Measurements from ENCODE around the gene BCAS1. TPM values are rescaled to one million over a fixed set of nuclear protein-coding genes. Genes with fewer than 3 reads are reported as not detected.
"Not testable (repeated sequence)": the region's sequence is repeated elsewhere in the genome, so short reads cannot be mapped to it uniquely, and the experiment has no call there.

BCAS1 gene
- total and polyA plus RNA-seq, 7 experiments from 2014 or later, result 0.05 to 0.16 (median 0.10) TPM; not detected in 4

GRCh38 chr20:53932655-53933192 is 137.7 kb downstream of the BCAS1 start:
- H3K4me1 ChIP-seq (ENCODE audit: control insufficient read depth in 2 of 2, insufficient read depth in 2 of 2, low read length in 2 of 2), result peaks cover 27 to 28% of the 10 kb centered on the region in 2 donors
- H3K36me3 Mint-ChIP-seq; H3K9me3 Mint-ChIP-seq; intact Hi-C loops (cut with micrococcal nuclease); H3K27ac ChIP-seq (ENCODE audit: low read depth, low read length); H3K27me3 ChIP-seq (ENCODE audit: control insufficient read depth in 2 of 2, insufficient read depth in 2 of 2, low read length in 2 of 2); H3K36me3 ChIP-seq (ENCODE audit: control insufficient read depth in 2 of 3, insufficient read depth in 3 of 3, low read length in 3 of 3); H3K4me3 ChIP-seq (ENCODE audit: low read length); H3K9me3 ChIP-seq (ENCODE audit: control insufficient read depth in 2 of 3, low read length in 3 of 3); H3K27me3 Mint-ChIP-seq; ATAC-seq; H3K4me3 Mint-ChIP-seq; DNase-seq: not testable (repeated sequence)
- Mint-ChIP-seq H3K4me1 (peaks cover 30 to 52% (median 41%) of the 10 kb centered on the region in 7 donors), H3K27ac (peak overlapping the region in 1 of 9 donors; percentile 5)
- ChIA-PET CTCF (interaction anchor here (1.0 to 1.2 kb wide), 3 partner anchors 9 to 385 kb away, joined by 3 to 4 read pairs (median 3); no protein-coding TSS in a partner anchor), POLR2A (interaction anchor here (0.6 to 1.0 kb wide), 4 partner anchors 9 to 62 kb away, joined by 3 to 4 read pairs (median 3); no protein-coding TSS in a partner anchor)

- Mint-ChIP-seq H3K9me3 (no peaks in the 10 kb centered on the region), H3K36me3 (no peaks in the 10 kb centered on the region), H3K27me3 (no peaks in the 10 kb centered on the region), H3K27ac (peak overlapping the region in 2 of 9 donors; percentile 9 to 56), H3K4me3 (no peak overlapping the region), H3K4me1 (peaks cover 32 to 55% (median 46%) of the 10 kb centered on the region in 7 donors)
- H3K36me3 ChIP-seq (ENCODE audit: control insufficient read depth in 2 of 3, insufficient read depth in 3 of 3, low read length in 3 of 3), result no peaks in the 10 kb centered on the region
- CTCF ChIA-PET, result interaction anchor here (0.6 to 1.5 kb wide), 3 partner anchors 8 to 359 kb away, joined by 3 to 6 read pairs (median 5); no protein-coding TSS in a partner anchor
- H3K27me3 ChIP-seq (ENCODE audit: control insufficient read depth in 2 of 2, insufficient read depth in 2 of 2, low read length in 2 of 2), result no peaks in the 10 kb centered on the region
- peaks cover 27 to 28% of the 10 kb centered on the region in 2 donors for H3K4me1 ChIP-seq (ENCODE audit: control insufficient read depth in 2 of 2, insufficient read depth in 2 of 2, low read length in 2 of 2)
- intact Hi-C loops (cut with micrococcal nuclease), result no loop called here
- no peak for DNase-seq
- no peaks in the 10 kb centered on the region for H3K9me3 ChIP-seq (ENCODE audit: control insufficient read depth in 2 of 3, low read length in 3 of 3)
- POLR2A ChIA-PET, result interaction anchor here (0.6 to 1.5 kb wide), 6 partner anchors 8 to 264 kb away, joined by 3 to 7 read pairs (median 4); no protein-coding TSS in a partner anchor
- no peak overlapping the region for H3K4me3 ChIP-seq (ENCODE audit: low read length)
- no peak for ATAC-seq
- no peak overlapping the region for H3K27ac ChIP-seq (ENCODE audit: low read depth, low read length)
Measured at GRCh38 chr20:53931597-53931996, 138.8 kb downstream of the BCAS1 start.

- no peaks in the 10 kb centered on the region for H3K27me3 Mint-ChIP-seq
- Histone ChIP-seq H3K27me3 (ENCODE audit: control insufficient read depth in 2 of 2, insufficient read depth in 2 of 2, low read length in 2 of 2) (no peaks in the 10 kb centered on the region), H3K4me3 (ENCODE audit: low read length) (no peak overlapping the region), H3K9me3 (ENCODE audit: control insufficient read depth in 2 of 3, low read length in 3 of 3) (no peaks in the 10 kb centered on the region), H3K27ac (ENCODE audit: low read depth, low read length) (no peak overlapping the region), H3K4me1 (ENCODE audit: control insufficient read depth in 2 of 2, insufficient read depth in 2 of 2, low read length in 2 of 2) (peaks cover 24 to 30% of the 10 kb centered on the region in 2 donors), H3K36me3 (ENCODE audit: control insufficient read depth in 2 of 3, insufficient read depth in 3 of 3, low read length in 3 of 3) (no peaks in the 10 kb centered on the region)
- ChIA-PET CTCF (interaction anchor here (0.6 to 1.5 kb wide), 5 partner anchors 9 to 358 kb away, joined by 3 to 6 read pairs (median 4); no protein-coding TSS in a partner anchor), POLR2A (interaction anchor here (0.9 to 1.5 kb wide), 4 partner anchors 9 to 255 kb away, joined by 3 to 7 read pairs (median 4); no protein-coding TSS in a partner anchor)
- no peak for DNase-seq
- H3K27ac Mint-ChIP-seq, result peak overlapping the region in 3 of 9 donors; percentile 7 to 60 (median 26)
- no peak overlapping the region for H3K4me3 Mint-ChIP-seq
- H3K9me3 Mint-ChIP-seq, result no peaks in the 10 kb centered on the region
- no peak for ATAC-seq
- H3K4me1 Mint-ChIP-seq, result peaks cover 33 to 62% (median 45%) of the 10 kb centered on the region in 7 donors
- H3K36me3 Mint-ChIP-seq, result no peaks in the 10 kb centered on the region
- intact Hi-C loops (cut with micrococcal nuclease), result no loop called here
Measured at GRCh38 chr20:53930651-53931504, 139.5 kb downstream of the BCAS1 start.

- DNase-seq (no peak), ATAC-seq (no peak)
- H3K4me3 ChIP-seq (ENCODE audit: low read length), result no peak overlapping the region
- Mint-ChIP-seq H3K27ac (peak overlapping the region in 2 of 9 donors; percentile 41 to 60), H3K9me3 (no peaks in the 10 kb centered on the region), H3K27me3 (no peaks in the 10 kb centered on the region), H3K36me3 (no peaks in the 10 kb centered on the region), H3K4me3 (no peak overlapping the region), H3K4me1 (peaks cover 26 to 59% (median 41%) of the 10 kb centered on the region in 7 donors)
- H3K4me1 ChIP-seq (ENCODE audit: control insufficient read depth in 2 of 2, insufficient read depth in 2 of 2, low read length in 2 of 2), result peaks cover 17 to 24% of the 10 kb centered on the region in 2 donors
- H3K36me3 ChIP-seq (ENCODE audit: control insufficient read depth in 2 of 3, insufficient read depth in 3 of 3, low read length in 3 of 3), result no peaks in the 10 kb centered on the region
- ChIA-PET POLR2A (interaction anchor here (0.5 to 1.0 kb wide), 2 partner anchors 24 to 45 kb away, joined by 3 to 4 read pairs; no protein-coding TSS in a partner anchor), CTCF (interaction anchor here (0.8 to 1.5 kb wide), 5 partner anchors 10 to 355 kb away, joined by 3 to 5 read pairs (median 4); no protein-coding TSS in a partner anchor)
- H3K27ac ChIP-seq (ENCODE audit: low read depth, low read length), result no peak overlapping the region
- H3K9me3 ChIP-seq (ENCODE audit: control insufficient read depth in 2 of 3, low read length in 3 of 3), result no peaks in the 10 kb centered on the region
- intact Hi-C loops (cut with micrococcal nuclease), result no loop called here
- H3K27me3 ChIP-seq (ENCODE audit: control insufficient read depth in 2 of 2, insufficient read depth in 2 of 2, low read length in 2 of 2), result no peaks in the 10 kb centered on the region
Measured at GRCh38 chr20:53929974-53930650, 140.3 kb downstream of the BCAS1 start.

- CTCF ChIA-PET, result interaction anchor here (0.8 to 1.4 kb wide), 3 partner anchors 11 to 354 kb away, joined by 3 to 5 read pairs (median 4); no protein-coding TSS in a partner anchor
- intact Hi-C loops (cut with micrococcal nuclease), result no loop called here
- POLR2A ChIA-PET, result no interaction called here
Measured at GRCh38 chr20:53929399-53929798, 141.0 kb downstream of the BCAS1 start.

GRCh38 chr20:53927990-53928389 is 142.4 kb downstream of the BCAS1 start:
- ChIA-PET POLR2A (interaction anchor here (0.6 kb wide), 1 partner anchor 30 kb away, joined by 7 read pairs; no protein-coding TSS in a partner anchor), CTCF (interaction anchor here (1.0 kb wide), 1 partner anchor 12 kb away, joined by 6 read pairs; no protein-coding TSS in a partner anchor)
- Histone ChIP-seq H3K4me3 (ENCODE audit: low read length) (no peak overlapping the region), H3K36me3 (ENCODE audit: control insufficient read depth in 2 of 3, insufficient read depth in 3 of 3, low read length in 3 of 3) (no peaks in the 10 kb centered on the region), H3K9me3 (ENCODE audit: control insufficient read depth in 2 of 3, low read length in 3 of 3) (no peaks in the 10 kb centered on the region), H3K27me3 (ENCODE audit: control insufficient read depth in 2 of 2, insufficient read depth in 2 of 2, low read length in 2 of 2) (no peaks in the 10 kb centered on the region), H3K4me1 (ENCODE audit: control insufficient read depth in 2 of 2, insufficient read depth in 2 of 2, low read length in 2 of 2) (peaks cover 0 to 5% of the 10 kb centered on the region in 2 donors), H3K27ac (ENCODE audit: low read depth, low read length) (no peak overlapping the region)
- Mint-ChIP-seq H3K36me3 (peaks cover 0 to 3% (median 0%) of the 10 kb centered on the region in 5 donors), H3K27me3 (no peaks in the 10 kb centered on the region), H3K27ac (no peak overlapping the region), H3K4me1 (peaks cover 12 to 39% (median 21%) of the 10 kb centered on the region in 7 donors), H3K9me3 (no peaks in the 10 kb centered on the region), H3K4me3 (no peak overlapping the region)
- no peak for DNase-seq
- intact Hi-C loops (cut with micrococcal nuclease), result no loop called here
- no peak for ATAC-seq

More at GRCh38 chr20:53929399-53929798, 141.0 kb downstream of the BCAS1 start:
- H3K27ac Mint-ChIP-seq, result no peak overlapping the region
- DNase-seq, result no peak
- H3K9me3 Mint-ChIP-seq, result no peaks in the 10 kb centered on the region
- Histone ChIP-seq H3K9me3 (ENCODE audit: control insufficient read depth in 2 of 3, low read length in 3 of 3) (no peaks in the 10 kb centered on the region), H3K27me3 (ENCODE audit: control insufficient read depth in 2 of 2, insufficient read depth in 2 of 2, low read length in 2 of 2) (no peaks in the 10 kb centered on the region), H3K4me1 (ENCODE audit: control insufficient read depth in 2 of 2, insufficient read depth in 2 of 2, low read length in 2 of 2) (peaks cover 10 to 17% of the 10 kb centered on the region in 2 donors), H3K4me3 (ENCODE audit: low read length) (no peak overlapping the region), H3K36me3 (ENCODE audit: control insufficient read depth in 2 of 3, insufficient read depth in 3 of 3, low read length in 3 of 3) (no peaks in the 10 kb centered on the region), H3K27ac (ENCODE audit: low read depth, low read length) (no peak overlapping the region)
- H3K4me1 Mint-ChIP-seq, result peaks cover 19 to 52% (median 34%) of the 10 kb centered on the region in 7 donors
- no peaks in the 10 kb centered on the region for H3K36me3 Mint-ChIP-seq
- ATAC-seq, result no peak
- no peak overlapping the region for H3K4me3 Mint-ChIP-seq
- H3K27me3 Mint-ChIP-seq, result no peaks in the 10 kb centered on the region

All from naive thymus-derived CD4-positive, alpha-beta T cell (primary cell).